Panc1 (cell line): ENCODE data around the gene CD101. TPM values are rescaled to one million over a fixed set of nuclear protein-coding genes. Genes with fewer than 3 reads are reported as not detected.
"Not testable (repeated sequence)": the region's sequence is repeated elsewhere in the genome, so short reads cannot be mapped to it uniquely, and the experiment has no call there.

Experiments used
- ATAC-seq: fragments of 200-7000 bp; cut with Tn5 transposase; 2 replicates; pipeline ENCODE4 v1.9.1; 2020; ENCODE audit warnings: mild to moderate bottlenecking, moderate library complexity
- BruUV-seq: library from RNA; stranded (reverse); fragments of 400-500 nt; replicated peaks from 2 replicates; lab custom pipeline; 2021; lab: Mats Ljungman, UMichigan
- CTCF ChIA-PET: fragments of 300-600 bp; sonication (Branson Sonifier 250); formaldehyde crosslinking; loops from one replicate; lab custom pipeline; 2022; ENCODE audit warnings: antibody characterized with exemption; lab: Charles Lee
- POLR2A ChIA-PET: fragments of 300-600 bp; sonication (Branson Sonifier 250); formaldehyde crosslinking; loops from one replicate; lab custom pipeline; 2022; ENCODE audit warnings: antibody characterized with exemption; lab: Charles Lee
- DNase-seq: peaks from one replicate; pipeline ENCODE4 v3.0.0-alpha.2; 2010; ENCODE audit warnings: low read depth, low spot score
- H3K27ac ChIP-seq: 2 replicates; pipeline ENCODE4 v1.5.1; 2011; ENCODE audit warnings: mild to moderate bottlenecking, low read length, inconsistent platforms
- H3K27me3 ChIP-seq: fragments of 200-500 bp; sonication (Bioruptor generic); 2 replicates; pipeline ENCODE4 v1.6.0; 2014; ENCODE audit warnings: low read length, inconsistent platforms; ENCODE audit not compliant: control insufficient read depth, insufficient read depth
- H3K36me3 ChIP-seq: fragments of 200-500 bp; sonication (Bioruptor generic); 2 replicates; pipeline ENCODE4 v1.5.1; 2014; ENCODE audit warnings: inconsistent platforms, mild to moderate bottlenecking, low read length, moderate library complexity; ENCODE audit not compliant: control insufficient read depth, insufficient read depth
- H3K4me1 ChIP-seq: 2 replicates; pipeline ENCODE4 v1.5.1; 2011; ENCODE audit warnings: inconsistent platforms, mild to moderate bottlenecking, low read length, moderate library complexity; ENCODE audit not compliant: control insufficient read depth, insufficient read depth
- H3K4me3 ChIP-seq, 2 experiments: 2 replicates each; pipeline ENCODE4 v1.5.1; 2011 to 2012; ENCODE audit warnings: low read depth in 2 of 2, low read length in 2 of 2, mild to moderate bottlenecking in 2 of 2, inconsistent platforms in 1 of 2, moderate library complexity in 1 of 2
- H3K9me3 ChIP-seq: fragments of 200-500 bp; sonication (Bioruptor generic); 2 replicates; pipeline ENCODE4 v1.5.1; 2014; ENCODE audit warnings: low read depth, mild to moderate bottlenecking, inconsistent platforms, low read length, moderate library complexity; ENCODE audit not compliant: control insufficient read depth, insufficient read depth
- CTCF ChIP-seq: fragments of 450-650 bp; IDR thresholded peaks from 2 replicates; pipeline ENCODE4 v1.5.1; 2017; ENCODE audit warnings: mild to moderate bottlenecking
- POLR2AphosphoS5 ChIP-seq: IDR thresholded peaks from 2 replicates; pipeline ENCODE4 v1.6.1; 2012; ENCODE audit warnings: mild to moderate bottlenecking, low read depth, low read length, moderate library complexity
- REST ChIP-seq, 2 experiments: IDR thresholded peaks; 2 replicates each; pipeline ENCODE4 v1.6.1; 2011 to 2012; ENCODE audit warnings: low read depth in 2 of 2, control low read depth in 1 of 2, low read length in 1 of 2, mild to moderate bottlenecking in 1 of 2, moderate library complexity in 1 of 2; ENCODE audit not compliant: insufficient read depth in 1 of 2
- SIN3A ChIP-seq: IDR thresholded peaks from 2 replicates; pipeline ENCODE4 v1.6.1; 2012; ENCODE audit warnings: low read depth, mild to moderate bottlenecking, low read length, moderate library complexity, borderline replicate concordance; ENCODE audit not compliant: insufficient read depth
- TCF7L2 ChIP-seq: IDR thresholded peaks from 2 replicates; pipeline ENCODE4 v1.6.1; 2011; ENCODE audit warnings: mild to moderate bottlenecking, low read depth, low read length, inconsistent platforms
- in situ Hi-C: cut with HindIII; loops from 2 replicates; pipeline ENCODE4 v1.10.0; 2016; ENCODE audit warnings: low sequenced_read_pairs, low pct_unique_long_range_greater_than_20kb
- intact Hi-C: fragments of 100-400 bp; cut with micrococcal nuclease; formaldehyde crosslinking; loops from one replicate; pipeline ENCODE4 v1.10.0; 2022; ENCODE audit not compliant: unreplicated experiment
- total RNA-seq: library from RNA; stranded (reverse); gene quantifications from one replicate; pipeline ENCODE4 v1.2.1, GENCODE V29; 2021; ENCODE audit not compliant: unreplicated experiment

CD101 gene
- total RNA-seq, 1 experiment from 2014 or later = not detected

- Histone ChIP-seq H3K27me3 (no peaks in the 10 kb centered on the region), H3K36me3 (no peaks in the 10 kb centered on the region; the same call in 1 of the 2 replicates), H3K27ac (no peak overlapping the region), H3K4me3 (no peak overlapping the region), H3K9me3 (no peaks in the 10 kb centered on the region), H3K4me1 (no peaks in the 10 kb centered on the region)
- TF ChIP-seq REST (IDR thresholded peaks at IDR 0.05; ENCODE audit: insufficient read depth in 1 of 2, low read depth in 2 of 2, low read length in 1 of 2) (no peak), SIN3A (no peak), CTCF (no peak), POLR2AphosphoS5 (no peak), TCF7L2 (no peak)
- in situ Hi-C loops (no loop called here), intact Hi-C loops (no loop called here)
- POLR2A ChIA-PET = no interaction called here
- CTCF ChIA-PET = no interaction called here
- DNase-seq (no peak), ATAC-seq (no peak)
- BruUV-seq = no TSS peak
Measured at GRCh38 chr1:116972674-116973030, 28.9 kb upstream of the CD101 start.

- in situ Hi-C loops, ATAC-seq, H3K9me3 ChIP-seq, POLR2A ChIA-PET, DNase-seq, CTCF ChIA-PET, H3K27me3 ChIP-seq, H3K27ac ChIP-seq, H3K4me1 ChIP-seq, BruUV-seq, H3K36me3 ChIP-seq, intact Hi-C loops, H3K4me3 ChIP-seq: not testable (repeated sequence)
Measured at GRCh38 chr1:116980309-116980708, 21.3 kb upstream of the CD101 start.

- ChIA-PET CTCF (interaction anchor here (0.6 kb wide), 1 partner anchor 234 kb away, joined by 3 read pairs; no protein-coding TSS in a partner anchor), POLR2A (no interaction called here)
- Histone ChIP-seq H3K4me3 (no peak overlapping the region), H3K27me3 (no peaks in the 10 kb centered on the region), H3K9me3 (no peaks in the 10 kb centered on the region), H3K27ac (no peak overlapping the region), H3K4me1 (no peaks in the 10 kb centered on the region), H3K36me3 (no peaks in the 10 kb centered on the region)
- DNase-seq = no peak
- no TSS peak for BruUV-seq
- in situ Hi-C loops = no loop called here
- no peak for ATAC-seq
- intact Hi-C loops = no loop called here
- no peak for TF ChIP-seq SIN3A
- no peak for TF ChIP-seq POLR2AphosphoS5
- no peak for TF ChIP-seq TCF7L2
- TF ChIP-seq REST (IDR thresholded peaks at IDR 0.05; ENCODE audit: insufficient read depth in 1 of 2, low read depth in 2 of 2, low read length in 1 of 2) = no peak
- TF ChIP-seq CTCF = no peak
Measured at GRCh38 chr1:116981521-116982037, 20.0 kb upstream of the CD101 start.
